Activated T-helper 1 cell treated with anti-CD3 and anti-CD28 coated beads, Interleukin-2, amount 50 U/mL, for 16 hours (primary cell): ENCODE results near the gene ICE1.

Experiments used
- DNase-seq, 2 donors: peaks; one replicate each; pipeline ENCODE4 v3.0.0-alpha.2; 2020; ENCODE audit warnings: low read depth in 1 of 2, low spot score in 1 of 2

The ICE1 gene

DNA sequence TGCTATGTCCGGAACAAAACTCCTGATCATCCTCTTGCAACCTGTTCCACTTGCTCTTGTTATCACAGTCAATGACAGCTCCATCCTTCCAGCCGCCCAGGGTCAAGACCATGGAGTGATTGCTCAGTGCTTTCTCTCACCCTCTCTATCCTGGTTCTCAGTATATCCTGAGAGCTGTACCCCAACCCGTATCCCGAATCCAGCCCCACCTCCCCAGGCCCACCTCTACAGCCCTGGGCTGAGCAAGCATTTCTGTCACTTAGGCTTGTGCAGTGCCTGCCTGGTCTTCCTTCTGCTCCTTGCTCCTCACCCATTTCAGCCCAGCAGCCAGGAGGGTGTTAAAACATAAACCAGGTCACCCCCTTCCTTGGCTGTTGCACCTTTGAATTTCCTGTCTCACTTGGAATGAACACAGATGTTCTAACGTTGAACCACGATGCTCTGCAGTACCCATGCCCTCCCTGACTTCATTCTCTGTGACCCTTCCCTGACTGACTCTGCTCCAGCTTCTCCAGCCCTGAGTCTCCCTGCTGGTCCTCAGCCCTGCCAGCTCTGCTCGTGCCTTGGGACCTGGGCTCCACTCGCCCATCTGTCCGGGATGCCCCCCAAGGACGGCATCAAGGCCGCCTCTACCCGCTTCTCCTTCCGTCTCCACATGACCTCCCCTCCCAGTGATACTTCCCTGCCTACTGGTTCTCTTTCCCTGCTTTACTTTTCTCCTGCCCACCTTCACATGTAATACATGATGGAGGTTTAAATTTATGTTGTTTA is 110.0 kb downstream of the ICE1 start:
- no peak for DNase-seq

DNA sequence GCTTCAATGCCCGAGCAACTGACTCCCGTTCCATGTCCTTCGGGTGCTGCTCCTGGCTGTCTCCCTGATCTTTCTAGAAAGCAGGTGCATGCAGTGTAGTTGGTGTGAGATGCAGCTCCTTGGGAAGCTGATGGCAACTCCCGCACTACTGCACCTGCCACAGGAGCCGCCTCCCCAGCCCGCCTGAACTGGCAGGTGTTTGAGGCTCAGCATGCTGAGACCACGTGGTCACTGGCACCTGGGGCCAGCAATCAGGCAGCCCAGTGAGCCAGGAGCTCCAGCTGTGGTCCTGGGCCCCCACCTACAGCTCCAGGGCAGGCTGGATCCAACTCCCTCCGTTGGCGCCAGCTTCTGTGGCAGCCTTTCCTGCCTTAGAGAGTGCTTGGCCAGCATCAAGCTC is 111.5 kb downstream of the ICE1 start:
- DNase-seq: no peak

- DNase-seq: no peak
Observed at GRCh38 chr5:5534333-5534732, 111.9 kb downstream of the ICE1 start.

- no peak for DNase-seq
Observed at GRCh38 chr5:5536871-5537270, 114.4 kb downstream of the ICE1 start.

- no peak for DNase-seq
Observed at GRCh38 chr5:5537426-5537825, 114.9 kb downstream of the ICE1 start.

GRCh38 chr5:5539590-5539989 is 117.1 kb downstream of the ICE1 start:
- DNase-seq: no peak
